B cell (primary cell): ENCODE data around the gene CEP250. TPM values are rescaled to one million over a fixed set of nuclear protein-coding genes. Genes with fewer than 3 reads are reported as not detected.

ENCODE experiments used
- ATAC-seq: fragments of 200-7000 bp; cut with Tn5 transposase; one replicate; pipeline ENCODE4 v1.10.0; 2021; ENCODE audit warnings: low read depth, mild to moderate bottlenecking, moderate number of reproducible peaks, moderate library complexity
- CTCF ChIA-PET: fragments of 350-600 bp; sonication (Branson Sonifier 250); formaldehyde crosslinking; loops from one replicate; lab custom pipeline; 2021; ENCODE audit warnings: antibody characterized with exemption, inconsistent platforms; lab: Charles Lee
- POLR2A ChIA-PET: fragments of 350-600 bp; sonication (Branson Sonifier 250); formaldehyde crosslinking; loops from one replicate; lab custom pipeline; 2021; ENCODE audit warnings: antibody characterized with exemption; lab: Charles Lee
- DNase-seq: peaks from one replicate; pipeline ENCODE4 v3.0.0; 2013
- H2AFZ ChIP-seq: 2 replicates; pipeline ENCODE4 v1.6.1; 2012; ENCODE audit warnings: mild to moderate bottlenecking, low read depth, low read length; ENCODE audit not compliant: insufficient read depth, poor library complexity, severe bottlenecking
- H3K27ac ChIP-seq, 2 donors: 1 replicate in 1 of 2; 2 replicates in 1 of 2; pipeline ENCODE4 v1.5.1; 2012 to 2013; ENCODE audit warnings: low read length in 2 of 2, mild to moderate bottlenecking in 2 of 2, moderate library complexity in 1 of 2
- H3K27me3 ChIP-seq, 4 experiments: fragments of 200-600 bp in 1 of 4; sonication (generic) in 1 of 4; replicated peaks in 1 of 4; 1 replicate in 2 of 4; 2 replicates in 2 of 4; pipeline versions ENCODE4 v1.6.1 to v1.7.0; 2013 to 2016; ENCODE audit warnings: low read length in 3 of 4, mild to moderate bottlenecking in 2 of 4, mixed read lengths in 1 of 4, moderate library complexity in 1 of 4; ENCODE audit not compliant: insufficient read depth in 4 of 4, control insufficient read depth in 3 of 4; ENCODE audit errors: control extremely low read depth in 1 of 4
- H3K36me3 ChIP-seq, 2 experiments: replicated peaks in 1 of 2; 1 replicate in 1 of 2; 2 replicates in 1 of 2; pipeline versions ENCODE4 v1.6.1 to v1.7.1; 2013; ENCODE audit warnings: low read length in 1 of 2; ENCODE audit not compliant: insufficient read depth in 2 of 2, control insufficient read depth in 1 of 2; ENCODE audit errors: control extremely low read depth in 1 of 2, extremely low read depth in 1 of 2
- H3K4me1 ChIP-seq, 2 donors: fragments of 200-600 bp in 1 of 2; sonication (generic) in 1 of 2; 1 replicate in 1 of 2; 2 replicates in 1 of 2; pipeline versions ENCODE4 v1.5.1 to v1.6.1; 2013 to 2017; ENCODE audit warnings: low read length in 2 of 2; ENCODE audit not compliant: control insufficient read depth in 2 of 2, insufficient read depth in 2 of 2
- H3K4me2 ChIP-seq: replicated peaks from 2 replicates; pipeline ENCODE3; 2012; ENCODE audit warnings: mild to moderate bottlenecking, low read depth, low read length; ENCODE audit not compliant: poor library complexity, severe bottlenecking
- H3K4me3 ChIP-seq, 5 experiments: fragments of 200-600 bp in 1 of 5; sonication (generic) in 1 of 5; 1 replicate in 3 of 5; 2 replicates in 2 of 5; pipeline versions ENCODE4 v1.5.1 to v1.7.0; 2011 to 2016; ENCODE audit warnings: low read length in 4 of 5, mild to moderate bottlenecking in 4 of 5, low read depth in 2 of 5, control low read depth in 1 of 5, moderate library complexity in 1 of 5; ENCODE audit not compliant: insufficient read depth in 1 of 5; ENCODE audit errors: control extremely low read depth in 1 of 5, extremely low read depth in 1 of 5
- H3K79me2 ChIP-seq: fragments of 200-600 bp; sonication (generic); one replicate; pipeline ENCODE4 v1.6.0; 2016; ENCODE audit warnings: low read length; ENCODE audit not compliant: control insufficient read depth, insufficient read depth
- H3K9ac ChIP-seq: fragments of 200-600 bp; sonication (generic); 2 replicates; pipeline ENCODE4 v1.6.1; 2017; ENCODE audit warnings: mild to moderate bottlenecking, low read length, moderate library complexity
- H3K9me3 ChIP-seq, 3 donors: one replicate each; pipeline versions ENCODE4 v1.6.1 to v1.7.1; 2013; ENCODE audit warnings: low read length in 2 of 3; ENCODE audit not compliant: control insufficient read depth in 2 of 3, insufficient read depth in 1 of 3; ENCODE audit errors: control extremely low read depth in 1 of 3
- H4K20me1 ChIP-seq: 2 replicates; pipeline ENCODE4 v1.6.0; 2012; ENCODE audit warnings: mild to moderate bottlenecking, low read length; ENCODE audit not compliant: insufficient read depth, control insufficient read depth, poor library complexity, severe bottlenecking
- H3K27ac Mint-ChIP-seq: one replicate; pipeline ENCODE4 v1.8.0; 2021; ENCODE audit warnings: mixed read lengths
- H3K27me3 Mint-ChIP-seq: one replicate; pipeline ENCODE4 v1.8.0; 2021; ENCODE audit warnings: mixed read lengths
- H3K4me1 Mint-ChIP-seq: one replicate; pipeline ENCODE4 v1.8.0; 2021; ENCODE audit warnings: mixed read lengths
- H3K4me3 Mint-ChIP-seq: one replicate; pipeline ENCODE4 v1.8.0; 2021; ENCODE audit warnings: mixed read lengths
- H3K9me3 Mint-ChIP-seq: one replicate; pipeline ENCODE4 v1.8.0; 2022; ENCODE audit warnings: mixed read lengths; ENCODE audit not compliant: insufficient read depth
- EZH2 ChIP-seq: IDR thresholded peaks from 2 replicates; pipeline ENCODE4 v1.6.1; 2012; ENCODE audit warnings: borderline replicate concordance, low read depth, mild to moderate bottlenecking, moderate library complexity, low read length; ENCODE audit not compliant: insufficient read depth, poor library complexity, severe bottlenecking
- WGBS: methylation state at CpG from one replicate; pipeline ENCODE4 v1.1.5; 2013; ENCODE audit warnings: missing lambda C conversion rate; ENCODE audit not compliant: insufficient coverage; 5-methylcytosine and 5-hydroxymethylcytosine counted together
- intact Hi-C: fragments of 100-400 bp; cut with micrococcal nuclease; formaldehyde crosslinking; loops from one replicate; pipeline ENCODE4 v1.10.0; 2022
- polyA plus RNA-seq: library from polyadenylated mRNA; depleted of rRNA; stranded (reverse); fragments of >200 nt; gene quantifications from 2 replicates; pipeline ENCODE4 v1.2.3, GENCODE V29; 2012
- total RNA-seq, 2 donors: library from RNA; stranded (reverse); fragments of 120-200 nt in 1 of 2; gene quantifications; 1 replicate in 1 of 2; 2 replicates in 1 of 2; pipeline versions ENCODE4 v1.2.3 to v1.2.4, GENCODE V29; 2013 to 2022
- TF ChIP-seq, protein P1 (sequence below): fragments of 200-600 bp; IDR thresholded peaks from one replicate; pipeline ENCODE4 v1.8.0; 2022; ENCODE audit warnings: antibody characterized with exemption, mild to moderate bottlenecking

CEP250 gene
- total and polyA plus RNA-seq, 2 donors (not counting 1 experiment from before 2014, with no cell fraction given): 14.6 to 78.5 TPM

DNA sequence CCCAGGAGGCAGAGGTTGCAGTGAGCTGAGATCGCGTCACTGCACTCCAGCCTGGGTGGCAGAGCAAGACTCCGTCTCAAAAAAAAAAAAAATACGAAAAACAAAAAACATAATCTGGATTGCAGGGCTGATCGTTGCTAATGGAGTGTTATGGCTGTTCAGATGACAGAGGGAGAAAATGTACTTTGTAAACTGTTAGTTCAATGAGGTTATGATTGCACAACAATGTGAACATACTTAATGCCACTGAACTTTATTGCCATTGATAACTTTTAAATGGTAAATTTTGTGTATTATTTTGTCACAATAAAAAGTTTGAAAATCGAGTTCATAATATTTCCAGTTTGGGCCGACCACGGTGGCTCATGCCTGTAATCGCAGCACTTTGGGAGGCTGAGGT is 63.6 kb downstream of the CEP250 start:
- no peaks in the 10 kb centered on the region for H3K27me3 Mint-ChIP-seq
- no peaks in the 10 kb centered on the region for H3K79me2 ChIP-seq
- H3K9ac ChIP-seq: no peak overlapping the region
- CTCF ChIA-PET: interaction anchor here (1.6 kb wide), 1 partner anchor 17 kb away, joined by 5 read pairs; no protein-coding TSS in a partner anchor
- TF ChIP-seq EZH2: no peak
- POLR2A ChIA-PET: interaction anchor here (0.6 kb wide), 1 partner anchor 18 kb away, joined by 4 read pairs; no protein-coding TSS in a partner anchor
- H3K4me1 Mint-ChIP-seq: no peaks in the 10 kb centered on the region
- ATAC-seq (no peak), DNase-seq (no peak)
- H3K27ac Mint-ChIP-seq: no peak overlapping the region
- no peaks in the 10 kb centered on the region for H4K20me1 ChIP-seq
- no peaks in the 10 kb centered on the region for H3K4me1 ChIP-seq
- 99% methylated on average over 8 of the region's 9 CpGs for WGBS
- no peak overlapping the region for H3K4me3 Mint-ChIP-seq
- H3K27me3 ChIP-seq: no peaks in the 10 kb centered on the region
- no peak overlapping the region for H3K4me2 ChIP-seq
- no peaks in the 10 kb centered on the region for H3K9me3 ChIP-seq
- intact Hi-C loops: no loop called here
- no peak overlapping the region for H3K27ac ChIP-seq
- H3K9me3 Mint-ChIP-seq: no peaks in the 10 kb centered on the region
- H2AFZ ChIP-seq: no peak overlapping the region
- H3K36me3 ChIP-seq: peaks cover 0 to 19% of the 10 kb centered on the region in 2 experiments
- no peak overlapping the region for H3K4me3 ChIP-seq

DNA sequence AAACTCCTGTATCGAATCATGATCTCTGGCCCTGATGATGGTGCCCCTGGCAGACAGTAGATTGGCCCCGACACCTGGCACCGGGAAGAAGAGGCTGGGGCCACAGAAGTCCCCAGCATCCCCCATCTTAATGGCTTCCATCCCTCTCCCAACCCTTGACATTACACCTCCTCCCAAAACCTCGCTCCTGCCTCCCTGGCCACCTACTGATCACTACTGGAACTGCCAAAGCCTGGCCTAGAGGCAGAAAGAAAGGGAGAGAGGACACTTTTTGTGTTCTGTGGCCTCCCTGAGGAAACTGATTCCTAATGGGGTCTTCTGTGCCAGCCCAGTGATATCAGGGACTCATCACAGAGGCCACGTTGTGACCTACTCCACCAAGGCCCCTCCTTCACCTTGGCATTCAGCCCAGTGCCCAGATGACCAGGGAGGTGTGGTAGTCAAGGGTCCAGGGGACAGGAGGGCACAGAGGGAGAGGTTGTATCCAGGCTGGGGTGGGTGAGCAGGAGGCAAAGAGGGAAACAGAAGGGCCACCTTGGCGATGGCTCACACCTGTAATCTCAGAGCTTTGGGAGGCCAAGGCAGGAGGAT is 68.0 kb downstream of the CEP250 start:
- Histone ChIP-seq H3K27ac (no peak overlapping the region), H3K4me1 (no peaks in the 10 kb centered on the region), H3K4me2 (no peak overlapping the region), H3K27me3 (no peaks in the 10 kb centered on the region), H4K20me1 (no peaks in the 10 kb centered on the region), H2AFZ (no peak overlapping the region), H3K9ac (no peak overlapping the region), H3K4me3 (no peak overlapping the region), H3K9me3 (no peaks in the 10 kb centered on the region), H3K79me2 (no peaks in the 10 kb centered on the region), H3K36me3 (no peaks in the 10 kb centered on the region)
- ChIA-PET CTCF (interaction anchor here (1.0 to 1.6 kb wide), 2 partner anchors 9 to 60 kb away, joined by 3 to 4 read pairs; no protein-coding TSS in a partner anchor), POLR2A (no interaction called here)
- H3K9me3 Mint-ChIP-seq: no peaks in the 10 kb centered on the region
- H3K4me1 Mint-ChIP-seq: no peaks in the 10 kb centered on the region
- intact Hi-C loops: loop anchor here (1.0 kb wide), 3 partner anchors 21 to 60 kb away; no protein-coding TSS in a partner anchor
- no peak for DNase-seq
- H3K27ac Mint-ChIP-seq: no peak overlapping the region
- 89% methylated on average over 4 of the region's 6 CpGs for WGBS
- peak; percentile 41 for ATAC-seq
- no peak for TF ChIP-seq EZH2
- TF ChIP-seq, protein P1, sequence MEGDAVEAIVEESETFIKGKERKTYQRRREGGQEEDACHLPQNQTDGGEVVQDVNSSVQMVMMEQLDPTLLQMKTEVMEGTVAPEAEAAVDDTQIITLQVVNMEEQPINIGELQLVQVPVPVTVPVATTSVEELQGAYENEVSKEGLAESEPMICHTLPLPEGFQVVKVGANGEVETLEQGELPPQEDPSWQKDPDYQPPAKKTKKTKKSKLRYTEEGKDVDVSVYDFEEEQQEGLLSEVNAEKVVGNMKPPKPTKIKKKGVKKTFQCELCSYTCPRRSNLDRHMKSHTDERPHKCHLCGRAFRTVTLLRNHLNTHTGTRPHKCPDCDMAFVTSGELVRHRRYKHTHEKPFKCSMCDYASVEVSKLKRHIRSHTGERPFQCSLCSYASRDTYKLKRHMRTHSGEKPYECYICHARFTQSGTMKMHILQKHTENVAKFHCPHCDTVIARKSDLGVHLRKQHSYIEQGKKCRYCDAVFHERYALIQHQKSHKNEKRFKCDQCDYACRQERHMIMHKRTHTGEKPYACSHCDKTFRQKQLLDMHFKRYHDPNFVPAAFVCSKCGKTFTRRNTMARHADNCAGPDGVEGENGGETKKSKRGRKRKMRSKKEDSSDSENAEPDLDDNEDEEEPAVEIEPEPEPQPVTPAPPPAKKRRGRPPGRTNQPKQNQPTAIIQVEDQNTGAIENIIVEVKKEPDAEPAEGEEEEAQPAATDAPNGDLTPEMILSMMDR: peak; percentile 59
- H3K4me3 Mint-ChIP-seq: no peak overlapping the region
- no peaks in the 10 kb centered on the region for H3K27me3 Mint-ChIP-seq
